Neuronal stem cell (in vitro differentiated cells): ENCODE measurements around the gene KIF24.
A peak's percentile ranks its signal among the peaks of the same experiment; 100 is the strongest.

Experiments
- DNase-seq: peaks from one replicate; pipeline ENCODE4 v3.0.0-alpha.2; 2013; ENCODE audit warnings: low spot score
- H2AFZ ChIP-seq: one replicate; pipeline ENCODE4 v1.6.1; 2013; ENCODE audit warnings: mild to moderate bottlenecking, low read length, inconsistent platforms
- H2AK5ac ChIP-seq: 2 replicates; pipeline ENCODE4 v1.6.1; 2013; ENCODE audit warnings: low read depth, mild to moderate bottlenecking, inconsistent platforms, low read length, moderate library complexity, mixed read lengths
- H2BK120ac ChIP-seq: 2 replicates; pipeline ENCODE4 v1.6.1; 2013; ENCODE audit warnings: low read depth, mild to moderate bottlenecking, inconsistent platforms, low read length, moderate library complexity, mixed read lengths
- H2BK12ac ChIP-seq: one replicate; pipeline ENCODE4 v1.6.1; 2013; ENCODE audit warnings: low read length, inconsistent platforms
- H2BK15ac ChIP-seq: 2 replicates; pipeline ENCODE4 v1.6.1; 2013; ENCODE audit warnings: mild to moderate bottlenecking, low read length, inconsistent platforms, mixed read lengths
- H2BK5ac ChIP-seq: one replicate; pipeline ENCODE4 v1.6.1; 2013; ENCODE audit warnings: inconsistent platforms, mild to moderate bottlenecking, low read length, moderate library complexity
- H3K14ac ChIP-seq: one replicate; pipeline ENCODE4 v1.6.1; 2013; ENCODE audit warnings: low read length, inconsistent platforms
- H3K18ac ChIP-seq: 2 replicates; pipeline ENCODE4 v1.6.1; 2013; ENCODE audit warnings: low read length, inconsistent platforms
- H3K23ac ChIP-seq: 2 replicates; pipeline ENCODE4 v1.6.1; 2013; ENCODE audit warnings: low read depth, mild to moderate bottlenecking, mixed read lengths, low read length, inconsistent platforms; ENCODE audit not compliant: poor library complexity
- H3K27ac ChIP-seq: replicated peaks from 3 replicates; pipeline ENCODE4 v1.5.1; 2013; ENCODE audit warnings: low read length, inconsistent platforms
- H3K27me3 ChIP-seq, 3 experiments: 2 replicates each; pipeline ENCODE4 v1.6.1; 2013; ENCODE audit warnings: low read length in 3 of 3, mild to moderate bottlenecking in 2 of 3, inconsistent platforms in 1 of 3, low read depth in 1 of 3, mixed read lengths in 1 of 3, moderate library complexity in 1 of 3; ENCODE audit not compliant: control insufficient read depth in 3 of 3, insufficient read depth in 3 of 3
- H3K36me3 ChIP-seq, 2 donors: replicated peaks in 1 of 2; 2 replicates each; pipeline ENCODE4 v1.6.1; 2013; ENCODE audit warnings: low read length in 2 of 2; ENCODE audit not compliant: control insufficient read depth in 2 of 2, insufficient read depth in 2 of 2
- H3K4ac ChIP-seq: 2 replicates; pipeline ENCODE4 v1.6.1; 2013; ENCODE audit warnings: inconsistent platforms, mild to moderate bottlenecking, low read length, moderate library complexity
- H3K4me1 ChIP-seq, 2 donors: 1 replicate in 1 of 2; 2 replicates in 1 of 2; pipeline ENCODE4 v1.6.1; 2013; ENCODE audit warnings: low read length in 2 of 2, low read depth in 1 of 2; ENCODE audit not compliant: control insufficient read depth in 2 of 2, insufficient read depth in 1 of 2
- H3K4me2 ChIP-seq: one replicate; pipeline ENCODE4 v1.6.1; 2013; ENCODE audit warnings: mild to moderate bottlenecking, low read length, inconsistent platforms; ENCODE audit not compliant: insufficient read depth, poor library complexity, severe bottlenecking
- H3K4me3 ChIP-seq, 2 donors: 2 replicates each; pipeline ENCODE4 v1.5.1; 2013; ENCODE audit warnings: low read length in 2 of 2, mild to moderate bottlenecking in 2 of 2, inconsistent platforms in 1 of 2, moderate library complexity in 1 of 2
- H3K79me1 ChIP-seq: one replicate; pipeline ENCODE4 v1.6.1; 2013; ENCODE audit warnings: low read depth, mild to moderate bottlenecking, inconsistent platforms, low read length, moderate library complexity
- H3K9ac ChIP-seq: one replicate; pipeline ENCODE4 v1.6.1; 2013; ENCODE audit warnings: mild to moderate bottlenecking, low read depth, low read length, inconsistent platforms; ENCODE audit not compliant: poor library complexity
- H3K9me3 ChIP-seq, 2 donors: replicated peaks in 1 of 2; 2 replicates each; pipeline versions ENCODE3 to v1.6.1; 2013; ENCODE audit warnings: low read length in 2 of 2, mild to moderate bottlenecking in 2 of 2, inconsistent platforms in 1 of 2, low read depth in 1 of 2, mixed read lengths in 1 of 2, moderate library complexity in 1 of 2; ENCODE audit not compliant: control insufficient read depth in 2 of 2, insufficient read depth in 1 of 2
- H4K8ac ChIP-seq: one replicate; pipeline ENCODE4 v1.6.1; 2013; ENCODE audit warnings: low read depth, mild to moderate bottlenecking, inconsistent platforms, low read length, moderate library complexity
- H4K91ac ChIP-seq: one replicate; pipeline ENCODE4 v1.6.1; 2013; ENCODE audit warnings: low read length, low read depth, mild to moderate bottlenecking, inconsistent platforms; ENCODE audit not compliant: poor library complexity
- WGBS, 2 donors: extraction: QIAGEN DNeasy Blood & Tissue Kit; methylation state at CpG; one replicate each; pipeline ENCODE4 v1.1.7; 2013; ENCODE audit warnings: missing lambda C conversion rate in 2 of 2, mixed read lengths in 1 of 2; ENCODE audit not compliant: insufficient read length in 2 of 2, insufficient replicate concordance in 1 of 2; ENCODE audit errors: extremely low coverage in 2 of 2; 5-methylcytosine and 5-hydroxymethylcytosine counted together

KIF24 gene

GRCh38 chr9:34374339-34374738 is 45.3 kb upstream of the KIF24 start:
- H2BK5ac ChIP-seq: no peak overlapping the region
- H2BK12ac ChIP-seq: no peak overlapping the region
- H3K23ac ChIP-seq: no peak overlapping the region
- H4K91ac ChIP-seq: no peak overlapping the region
- peaks cover 0 to 39% (median 18%) of the 10 kb centered on the region in 3 experiments for H3K27me3 ChIP-seq
- H3K9ac ChIP-seq: no peak overlapping the region
- no CpG with 5 or more reads among the region's 3 CpGs for WGBS, 2 donors
- H3K14ac ChIP-seq: no peak overlapping the region
- H3K4me3 ChIP-seq: no peak overlapping the region
- peaks cover 6 to 7% of the 10 kb centered on the region in 2 donors for H3K4me1 ChIP-seq
- H3K27ac ChIP-seq: no peak overlapping the region
- H3K4ac ChIP-seq: no peak overlapping the region
- H3K18ac ChIP-seq: no peak overlapping the region
- no peak overlapping the region for H2BK120ac ChIP-seq
- peaks cover 5 to 16% of the 10 kb centered on the region in 2 donors for H3K9me3 ChIP-seq
- H2AFZ ChIP-seq: no peak overlapping the region
- H4K8ac ChIP-seq: no peak overlapping the region
- peaks cover 0 to 8% of the 10 kb centered on the region in 2 donors for H3K36me3 ChIP-seq
- no peak for DNase-seq
- H2AK5ac ChIP-seq: no peak overlapping the region
- H2BK15ac ChIP-seq: no peak overlapping the region
- H3K79me1 ChIP-seq: no peaks in the 10 kb centered on the region
- H3K4me2 ChIP-seq: no peak overlapping the region

- H3K27me3 ChIP-seq: peaks cover 0 to 34% (median 14%) of the 10 kb centered on the region in 3 experiments
- no peak overlapping the region for H3K4me2 ChIP-seq
- H3K36me3 ChIP-seq: peaks cover 0 to 8% of the 10 kb centered on the region in 2 donors
- no peak overlapping the region for H4K8ac ChIP-seq
- H2BK12ac ChIP-seq: no peak overlapping the region
- no peak overlapping the region for H2BK15ac ChIP-seq
- no peak overlapping the region for H4K91ac ChIP-seq
- H2AK5ac ChIP-seq: no peak overlapping the region
- H3K18ac ChIP-seq: no peak overlapping the region
- H3K4me3 ChIP-seq: no peak overlapping the region
- H2AFZ ChIP-seq: no peak overlapping the region
- H3K9ac ChIP-seq: no peak overlapping the region
- no peak overlapping the region for H2BK5ac ChIP-seq
- no CpG with 5 or more reads among the region's 2 CpGs for WGBS, 2 donors
- H3K79me1 ChIP-seq: no peaks in the 10 kb centered on the region
- H3K9me3 ChIP-seq: peaks cover 5 to 16% of the 10 kb centered on the region in 2 donors
- no peak overlapping the region for H3K4ac ChIP-seq
- H3K23ac ChIP-seq: no peak overlapping the region
- H2BK120ac ChIP-seq: no peak overlapping the region
- no peak overlapping the region for H3K27ac ChIP-seq
- no peak for DNase-seq
- H3K4me1 ChIP-seq: peaks cover 6 to 7% of the 10 kb centered on the region in 2 donors
- H3K14ac ChIP-seq: no peak overlapping the region
Measured at GRCh38 chr9:34373749-34374148, 44.7 kb upstream of the KIF24 start.

- DNase-seq: no peak
Measured at GRCh38 chr9:34372467-34373011, 43.5 kb upstream of the KIF24 start.

GRCh38 chr9:34371886-34372466 is 42.9 kb upstream of the KIF24 start:
- Histone ChIP-seq H2BK12ac (peak overlapping the region; percentile 68), H2AFZ (no peak overlapping the region), H3K79me1 (no peaks in the 10 kb centered on the region), H4K91ac (peak overlapping the region; percentile 27), H3K36me3 (peaks cover 0 to 8% of the 10 kb centered on the region in 2 donors), H3K4me3 (peak overlapping the region in 1 of 2 donors; percentile 37), H3K9ac (no peak overlapping the region), H3K9me3 (peaks cover 5 to 32% of the 10 kb centered on the region in 2 donors), H3K18ac (no peak overlapping the region), H3K4me1 (peaks cover 5 to 6% of the 10 kb centered on the region in 2 donors), H2BK15ac (peak overlapping the region; percentile 22), H3K27ac (no peak overlapping the region), H3K14ac (peak overlapping the region; percentile 47), H3K23ac (peak overlapping the region; percentile 76), H2AK5ac (peak overlapping the region; percentile 64), H2BK5ac (no peak overlapping the region), H3K4ac (no peak overlapping the region), H3K27me3 (peaks cover 0 to 22% (median 10%) of the 10 kb centered on the region in 3 experiments), H3K4me2 (no peak overlapping the region), H4K8ac (no peak overlapping the region), H2BK120ac (no peak overlapping the region)
- no CpG with 5 or more reads among the region's 60 CpGs for WGBS, 2 donors
- no peak for DNase-seq

More at GRCh38 chr9:34372467-34373011, 43.5 kb upstream of the KIF24 start:
- no peak overlapping the region for H2BK5ac ChIP-seq
- peaks cover 6 to 7% of the 10 kb centered on the region in 2 donors for H3K4me1 ChIP-seq
- peak overlapping the region in 1 of 2 donors; percentile 29 for H3K4me3 ChIP-seq
- no peak overlapping the region for H3K23ac ChIP-seq
- no peak overlapping the region for H3K4me2 ChIP-seq
- peak overlapping the region; percentile 12 for H3K18ac ChIP-seq
- H3K9ac ChIP-seq: no peak overlapping the region
- peaks cover 0 to 26% (median 10%) of the 10 kb centered on the region in 3 experiments for H3K27me3 ChIP-seq
- H3K79me1 ChIP-seq: no peaks in the 10 kb centered on the region
- no peak overlapping the region for H4K8ac ChIP-seq
- H3K4ac ChIP-seq: no peak overlapping the region
- peaks cover 0 to 8% of the 10 kb centered on the region in 2 donors for H3K36me3 ChIP-seq
- H3K27ac ChIP-seq: no peak overlapping the region
- no peak overlapping the region for H2BK15ac ChIP-seq
- peaks cover 5 to 27% of the 10 kb centered on the region in 2 donors for H3K9me3 ChIP-seq
- H2AFZ ChIP-seq: no peak overlapping the region
- H2AK5ac ChIP-seq: peak overlapping the region; percentile 57
- no peak overlapping the region for H2BK120ac ChIP-seq
- no peak overlapping the region for H4K91ac ChIP-seq
- no peak overlapping the region for H2BK12ac ChIP-seq
- WGBS, 2 donors: no CpG with 5 or more reads among the region's 41 CpGs
- H3K14ac ChIP-seq: peak overlapping the region; percentile 47
